ENCODE data around the gene UST.

Gene UST

DNA sequence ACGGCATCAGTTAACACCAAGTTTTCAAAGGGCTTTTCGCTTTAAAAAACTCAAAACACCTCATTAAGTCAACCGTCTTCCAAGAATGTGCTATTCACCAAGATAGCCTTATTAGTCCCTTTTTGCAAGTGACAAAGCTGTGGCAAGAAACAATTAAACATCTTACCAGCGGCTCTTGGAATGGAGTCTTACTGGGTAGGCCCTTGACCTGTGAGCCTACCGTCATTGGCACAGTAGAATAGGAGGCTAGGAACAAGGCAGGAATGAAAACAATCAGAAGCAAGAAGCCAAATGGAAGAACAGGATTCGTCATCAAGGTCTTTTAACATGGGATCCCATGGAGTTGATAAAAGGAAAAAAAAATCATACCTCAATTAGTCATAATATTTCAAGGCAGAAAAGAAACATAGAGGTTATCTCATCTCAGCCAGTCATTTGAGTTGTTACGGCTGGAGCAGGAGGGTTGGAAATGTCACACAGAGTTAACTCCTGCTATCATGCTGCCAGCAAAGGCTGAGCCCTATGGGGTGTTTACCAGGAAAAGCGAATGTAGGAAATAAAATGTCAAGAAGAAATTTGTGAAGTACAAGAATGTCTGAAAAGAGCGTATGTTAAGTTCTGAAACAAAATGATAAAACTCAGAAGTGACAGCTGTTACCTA lies 236.4 kb downstream of the UST start:
- TF ChIP-seq, protein P1, sequence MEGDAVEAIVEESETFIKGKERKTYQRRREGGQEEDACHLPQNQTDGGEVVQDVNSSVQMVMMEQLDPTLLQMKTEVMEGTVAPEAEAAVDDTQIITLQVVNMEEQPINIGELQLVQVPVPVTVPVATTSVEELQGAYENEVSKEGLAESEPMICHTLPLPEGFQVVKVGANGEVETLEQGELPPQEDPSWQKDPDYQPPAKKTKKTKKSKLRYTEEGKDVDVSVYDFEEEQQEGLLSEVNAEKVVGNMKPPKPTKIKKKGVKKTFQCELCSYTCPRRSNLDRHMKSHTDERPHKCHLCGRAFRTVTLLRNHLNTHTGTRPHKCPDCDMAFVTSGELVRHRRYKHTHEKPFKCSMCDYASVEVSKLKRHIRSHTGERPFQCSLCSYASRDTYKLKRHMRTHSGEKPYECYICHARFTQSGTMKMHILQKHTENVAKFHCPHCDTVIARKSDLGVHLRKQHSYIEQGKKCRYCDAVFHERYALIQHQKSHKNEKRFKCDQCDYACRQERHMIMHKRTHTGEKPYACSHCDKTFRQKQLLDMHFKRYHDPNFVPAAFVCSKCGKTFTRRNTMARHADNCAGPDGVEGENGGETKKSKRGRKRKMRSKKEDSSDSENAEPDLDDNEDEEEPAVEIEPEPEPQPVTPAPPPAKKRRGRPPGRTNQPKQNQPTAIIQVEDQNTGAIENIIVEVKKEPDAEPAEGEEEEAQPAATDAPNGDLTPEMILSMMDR (IDR thresholded peaks at IDR 0.05; ENCODE audit: extremely low read depth, insufficient read depth, missing control alignments) = no peak
- DNase-seq (ENCODE audit: low spot score) = no peak
- in situ Hi-C loops (cut with MboI; ENCODE audit: low pct_unique_long_range_greater_than_20kb, low sequenced_read_pairs, unreplicated experiment) = no loop called here

DNA sequence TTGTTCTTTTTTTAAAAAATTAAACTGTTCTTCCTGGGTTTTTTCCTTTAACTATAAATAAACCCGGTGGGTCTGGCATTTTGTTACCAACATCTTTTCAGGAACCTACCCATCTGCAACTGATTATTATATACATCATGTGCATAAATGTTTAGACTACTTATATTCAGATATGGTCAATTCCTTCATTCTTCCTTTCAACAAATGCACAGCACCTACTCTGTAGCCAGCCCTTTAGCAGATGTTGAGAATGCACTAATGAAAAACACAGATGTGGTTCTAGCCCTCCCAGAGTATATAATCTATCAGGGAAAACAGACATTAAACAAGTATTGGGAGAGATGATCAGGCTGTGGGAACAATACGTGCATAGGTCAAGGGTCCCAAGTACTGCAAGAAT lies 237.1 kb downstream of the UST start:
- TF ChIP-seq, protein P1 (IDR thresholded peaks at IDR 0.05; ENCODE audit: extremely low read depth, insufficient read depth, missing control alignments) = no peak
- DNase-seq (ENCODE audit: low spot score) = no peak
- in situ Hi-C loops (cut with MboI; ENCODE audit: low pct_unique_long_range_greater_than_20kb, low sequenced_read_pairs, unreplicated experiment) = no loop called here

DNA sequence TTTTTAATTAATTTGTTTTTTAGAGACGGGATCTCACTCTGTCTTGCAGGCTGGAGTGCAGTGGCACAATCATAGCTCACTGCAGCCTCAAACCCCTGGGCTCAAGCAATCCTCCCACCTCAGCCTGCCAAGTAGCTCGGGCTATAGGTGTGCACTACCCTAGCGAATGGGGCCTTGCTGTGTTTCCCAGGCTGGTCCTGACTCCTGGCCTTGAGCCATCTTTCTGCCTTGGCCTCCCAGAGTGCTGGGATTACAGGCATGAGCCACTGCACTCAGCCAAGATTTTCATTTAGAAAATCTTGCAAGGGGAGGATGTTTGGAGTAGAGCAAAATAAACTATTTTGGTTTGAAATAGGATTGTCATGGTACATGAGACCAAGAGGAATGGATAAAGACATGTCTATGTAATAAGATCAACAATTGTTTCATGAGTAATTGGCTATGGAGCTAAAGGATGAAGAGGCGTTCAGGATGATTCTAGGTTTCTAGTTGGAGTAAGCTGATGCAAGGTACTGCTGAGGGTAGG lies 237.8 kb downstream of the UST start:
- in situ Hi-C loops (cut with MboI; ENCODE audit: low pct_unique_long_range_greater_than_20kb, low sequenced_read_pairs, unreplicated experiment) = no loop called here
- TF ChIP-seq, protein P1 (IDR thresholded peaks at IDR 0.05; ENCODE audit: extremely low read depth, insufficient read depth, missing control alignments) = no peak
- DNase-seq (ENCODE audit: low spot score) = no peak

DNA sequence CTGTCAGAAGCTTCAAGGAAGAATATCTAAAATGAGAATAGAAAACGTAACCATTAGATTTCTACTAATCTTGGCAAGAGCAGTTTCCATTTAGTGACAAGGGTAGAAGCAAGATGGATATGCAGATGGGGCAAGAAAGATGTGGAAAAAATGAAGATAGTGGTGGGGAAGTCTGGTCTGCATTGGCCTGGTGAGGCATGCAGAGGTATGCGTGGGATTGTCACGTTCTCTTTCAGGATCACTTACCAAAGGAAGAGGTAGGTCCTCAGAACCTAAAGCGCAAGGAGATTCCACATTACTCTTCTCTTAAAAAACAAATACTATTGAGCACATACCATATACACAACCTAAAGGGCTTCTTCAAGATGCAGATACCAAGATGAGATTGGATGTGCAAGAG lies 238.7 kb downstream of the UST start:
- in situ Hi-C loops (cut with MboI; ENCODE audit: low pct_unique_long_range_greater_than_20kb, low sequenced_read_pairs, unreplicated experiment) = no loop called here
- TF ChIP-seq, protein P1 (IDR thresholded peaks at IDR 0.05; ENCODE audit: extremely low read depth, insufficient read depth, missing control alignments) = no peak
- DNase-seq (ENCODE audit: low spot score) = no peak

DNA sequence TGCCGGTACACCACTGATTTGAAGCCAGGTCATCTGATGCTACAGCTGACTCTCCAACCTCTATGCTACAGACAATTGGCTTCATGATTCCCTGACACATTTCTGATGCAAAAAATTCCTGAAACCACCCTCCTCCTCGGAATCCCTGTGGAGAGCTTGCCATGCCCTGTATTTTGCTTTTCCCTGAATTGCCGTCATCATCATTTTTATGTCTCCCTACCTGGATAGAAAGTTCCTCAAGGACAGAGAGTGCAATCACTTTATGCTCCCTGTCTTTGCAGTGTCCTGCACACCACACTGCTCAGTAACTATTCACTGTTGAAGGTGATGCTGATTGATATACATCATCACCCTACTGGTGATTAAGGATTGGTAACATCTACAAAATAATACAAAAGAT lies 239.8 kb downstream of the UST start:
- DNase-seq (ENCODE audit: low spot score) = no peak
- in situ Hi-C loops (cut with MboI; ENCODE audit: low pct_unique_long_range_greater_than_20kb, low sequenced_read_pairs, unreplicated experiment) = no loop called here

DNA sequence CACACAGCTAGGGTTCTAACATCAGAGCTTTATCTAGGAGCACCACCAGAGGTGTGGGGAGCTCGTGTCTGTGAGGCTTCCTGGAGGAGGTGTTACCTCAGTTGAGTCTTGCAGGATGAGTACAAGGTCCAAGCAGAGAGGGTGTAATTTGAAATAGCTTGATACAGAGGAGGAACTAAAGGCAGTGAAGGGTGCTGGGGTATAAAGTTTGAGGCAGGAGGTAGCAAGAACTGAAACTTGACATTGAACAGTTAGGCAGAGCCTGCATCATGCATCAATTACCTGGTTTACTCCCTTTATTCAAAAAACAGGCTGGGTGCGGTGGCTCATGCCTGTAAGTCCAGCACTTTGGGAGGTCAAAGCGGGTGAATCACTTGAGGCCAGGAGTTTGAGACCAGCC lies 241.2 kb downstream of the UST start:
- in situ Hi-C loops (cut with MboI; ENCODE audit: low pct_unique_long_range_greater_than_20kb, low sequenced_read_pairs, unreplicated experiment) = no loop called here
- DNase-seq (ENCODE audit: low spot score) = no peak
- TF ChIP-seq, protein P1 (IDR thresholded peaks at IDR 0.05; ENCODE audit: extremely low read depth, insufficient read depth, missing control alignments) = no peak

More for the DNA sequence above, 239.8 kb downstream of the UST start:
- TF ChIP-seq, protein P1 (IDR thresholded peaks at IDR 0.05; ENCODE audit: extremely low read depth, insufficient read depth, missing control alignments) = no peak
